Bronchial smooth muscle cell (primary cell): ENCODE data around the gene SPRING1. TPM values are rescaled to one million over a fixed set of nuclear protein-coding genes. Genes with fewer than 3 reads are reported as not detected.

Experiments
- total RNA-seq: library from RNA; depleted of rRNA; stranded (reverse); fragments of >200 nt; gene quantifications from 2 replicates; pipeline ENCODE4 v1.2.1, GENCODE V29; 2014

Gene SPRING1
- 8.8 and 11.8 TPM in 2 replicates for total RNA-seq

GRCh38 chr12:116737774-116738657 lies at the start of gene SPRING1, which contains the start of gene RNFT2:
Gene SPRING1, minus strand, starts transcription at chr12:116738069. Its CDS starts 169 bp downstream, at chr12:116737900.
Gene RNFT2, plus strand, starts transcription at chr12:116738315. Its CDS starts 2,183 bp downstream, at chr12:116740498.

Other genes with a start within 250 kb of the SPRING1 start
- 0.17 and 0.63 TPM in 2 replicates for gene MAP1LC3B2, start 178.7 kb downstream of the SPRING1 start, total RNA-seq
- 0.52 and 0.63 TPM in 2 replicates for gene RNFT2, start 246 bp upstream of the SPRING1 start, total RNA-seq
- under 0.01 TPM in 1 of 2 replicates, not detected in the other for gene HRK, start 143.4 kb upstream of the SPRING1 start, total RNA-seq
- gene FBXW8, start 172.9 kb upstream of the SPRING1 start, total RNA-seq = 8.7 and 13.6 TPM in 2 replicates